ENCODE data around the gene PRUNE2. TPM values are rescaled to one million over a fixed set of nuclear protein-coding genes. Genes with fewer than 3 reads are reported as not detected.

Gene PRUNE2
- total and polyA plus RNA-seq, 2 of the 8 experiments (the other 6 are each of a cell fraction or from before 2014, with no cell fraction given): 5.5 to 13.3 TPM

- Histone ChIP-seq H2BK20ac (ENCODE audit: low read length) (no peak overlapping the region), H3K23me2 (ENCODE audit: low read depth, low read length) (peaks cover 5% of the 10 kb centered on the region), H2AK5ac (ENCODE audit: low read depth, low read length) (no peak overlapping the region), H4K8ac (ENCODE audit: extremely low read depth, insufficient read depth, low read length) (no peak overlapping the region), H3K27me3 (replicated peaks in 1 of 4; ENCODE audit: control insufficient read depth in 3 of 4, extremely low read depth in 1 of 4, insufficient read depth in 3 of 4, low read length in 3 of 4) (peaks cover 2 to 15% (median 12%) of the 10 kb centered on the region in 4 experiments; a peak in 6 of 7 replicates), H3K9me3 (ENCODE audit: insufficient read depth in 2 of 2, low read depth in 1 of 2, low read length in 1 of 2) (no peaks in the 10 kb centered on the region), H3K14ac (ENCODE audit: insufficient read length) (no peak overlapping the region), H3K9ac (replicated peaks in 1 of 4; ENCODE audit: extremely low read depth in 1 of 4, low read depth in 3 of 4, low read length in 3 of 4) (no peak overlapping the region), H3K79me1 (ENCODE audit: low read depth, low read length) (no peaks in the 10 kb centered on the region), H3K4me2 (ENCODE audit: insufficient read depth in 1 of 2, low read depth in 2 of 2, low read length in 2 of 2) (no peak overlapping the region), H3K36me3 (ENCODE audit: control insufficient read depth in 2 of 4, insufficient read depth in 4 of 4, low read length in 3 of 4) (no peaks in the 10 kb centered on the region), H3K4me3 (ENCODE audit: extremely low read depth in 1 of 4, insufficient read depth in 2 of 4, low read depth in 3 of 4, low read length in 4 of 4) (no peak overlapping the region), H3K23ac (ENCODE audit: insufficient read length) (no peak overlapping the region), H3K27ac (ENCODE audit: low read depth, low read length) (no peak overlapping the region), H3K56ac (replicated peaks; ENCODE audit: insufficient read length, low read depth, low read length) (no peak overlapping the region), H2BK15ac (ENCODE audit: low read length) (no peak overlapping the region), H2BK12ac (ENCODE audit: low read depth, low read length) (no peak overlapping the region), H2BK120ac (replicated peaks; ENCODE audit: low read depth, low read length) (no peak overlapping the region), H4K5ac (ENCODE audit: insufficient read length, low read depth, low read length) (no peak overlapping the region), H3K18ac (ENCODE audit: extremely low read depth, low read length) (no peak overlapping the region), H4K91ac (replicated peaks; ENCODE audit: insufficient read length, low read length) (no peak overlapping the region), H2BK5ac (ENCODE audit: low read depth, low read length) (no peak overlapping the region), H3K79me2 (ENCODE audit: control insufficient read depth in 1 of 2, insufficient read depth in 2 of 2, low read length in 2 of 2) (no peaks in the 10 kb centered on the region), H4K20me1 (replicated peaks in 1 of 2; ENCODE audit: control insufficient read depth in 1 of 2, insufficient read depth in 2 of 2, low read length in 2 of 2) (peaks cover 0 to 3% of the 10 kb centered on the region in 2 experiments), H2AFZ (ENCODE audit: low read length) (no peak overlapping the region), H3K4me1 (replicated peaks in 1 of 4; ENCODE audit: control insufficient read depth in 3 of 4, insufficient read depth in 4 of 4, low read length in 3 of 4) (peaks cover 0 to 6% (median under 1%) of the 10 kb centered on the region in 4 experiments; a peak in 3 of 7 replicates), H3K4ac (replicated peaks; ENCODE audit: insufficient read length, low read depth, low read length) (no peak overlapping the region)
- no peak for FAIRE-seq
- 89% methylated on average over 3 of the region's 3 CpGs; no CpG with 5 or more reads in 1 of the 2 experiments for WGBS, 2 experiments (ENCODE audit: extremely low coverage in 1 of 2, insufficient coverage in 1 of 2, insufficient read length in 1 of 2, insufficient replicate concordance in 2 of 2, low coverage in 1 of 2, low lambda C conversion rate in 2 of 2, missing lambda C conversion rate in 1 of 2)
- TF ChIP-seq RBBP5 (IDR thresholded peaks at IDR 0.05; ENCODE audit: borderline replicate concordance, low read depth, low read length): no peak
- TF ChIP-seq POLR2AphosphoS5 (IDR thresholded peaks at IDR 0.05; ENCODE audit: low read depth, low read length): no peak
- TF ChIP-seq CREB1 (IDR thresholded peaks at IDR 0.05): no peak
- no peak for TF ChIP-seq CBX5 (IDR thresholded peaks at IDR 0.05; ENCODE audit: low read depth, low read length)
- ChIA-PET POLR2A (ENCODE audit: partially characterized antibody) (interaction anchor here (1.0 kb wide), 1 partner anchor 16 kb away, joined by 3 read pairs; no protein-coding TSS in a partner anchor), CTCF (ENCODE audit: partially characterized antibody) (interaction anchor here (0.9 to 1.4 kb wide), 2 partner anchors 11 to 256 kb away, joined by 4 read pairs; no protein-coding TSS in a partner anchor)
- DNase-seq (ENCODE audit: low read depth in 1 of 2, low spot score in 2 of 2): no peak
These were observed 4.9 kb upstream of the PRUNE2 start for GRCh38 chr9:76910861-76911260.

All from H1 (cell line).